ENCODE data around the gene PHF12. TPM values are rescaled to one million over a fixed set of nuclear protein-coding genes. Genes with fewer than 3 reads are reported as not detected.
"Not testable (repeated sequence)": the region's sequence is repeated elsewhere in the genome, so short reads cannot be mapped to it uniquely, and the experiment has no call there.

Gene PHF12
- total and polyA plus RNA-seq, 2 of the 8 experiments (the other 6 are each of a cell fraction or from before 2014, with no cell fraction given) = 38.8 to 65.7 TPM

GRCh38 chr17:28877150-28877711 is 74.1 kb downstream of the PHF12 start:
- H3K9me3 ChIP-seq (ENCODE audit: insufficient read depth in 2 of 2, low read depth in 1 of 2, low read length in 1 of 2); H3K4me1 ChIP-seq (replicated peaks in 1 of 4; ENCODE audit: control insufficient read depth in 3 of 4, insufficient read depth in 4 of 4, low read length in 3 of 4); H3K27ac ChIP-seq (ENCODE audit: low read depth, low read length); H4K5ac ChIP-seq (ENCODE audit: insufficient read length, low read depth, low read length); FAIRE-seq; H4K91ac ChIP-seq (replicated peaks; ENCODE audit: insufficient read length, low read length); H3K14ac ChIP-seq (ENCODE audit: insufficient read length); H3K4me3 ChIP-seq (ENCODE audit: extremely low read depth in 1 of 4, insufficient read depth in 2 of 4, low read depth in 3 of 4, low read length in 4 of 4); H2AFZ ChIP-seq (ENCODE audit: low read length); H3K27me3 ChIP-seq (replicated peaks in 1 of 4; ENCODE audit: control insufficient read depth in 3 of 4, extremely low read depth in 1 of 4, insufficient read depth in 3 of 4, low read length in 3 of 4); H2BK5ac ChIP-seq (ENCODE audit: low read depth, low read length); H3K4ac ChIP-seq (replicated peaks; ENCODE audit: insufficient read length, low read depth, low read length); DNase-seq (ENCODE audit: low read depth in 1 of 2, low spot score in 2 of 2); H2BK120ac ChIP-seq (replicated peaks; ENCODE audit: low read depth, low read length); H4K20me1 ChIP-seq (replicated peaks in 1 of 2; ENCODE audit: control insufficient read depth in 1 of 2, insufficient read depth in 2 of 2, low read length in 2 of 2); H2BK20ac ChIP-seq (ENCODE audit: low read length); H3K23ac ChIP-seq (ENCODE audit: insufficient read length); H2BK12ac ChIP-seq (ENCODE audit: low read depth, low read length); H4K8ac ChIP-seq (ENCODE audit: extremely low read depth, insufficient read depth, low read length); H3K79me1 ChIP-seq (ENCODE audit: low read depth, low read length); H3K79me2 ChIP-seq (ENCODE audit: control insufficient read depth in 1 of 2, insufficient read depth in 2 of 2, low read length in 2 of 2); H3K18ac ChIP-seq (ENCODE audit: extremely low read depth, low read length); H2AK5ac ChIP-seq (ENCODE audit: low read depth, low read length); H3K23me2 ChIP-seq (ENCODE audit: low read depth, low read length); H3K56ac ChIP-seq (replicated peaks; ENCODE audit: insufficient read length, low read depth, low read length); H2BK15ac ChIP-seq (ENCODE audit: low read length); H3K9ac ChIP-seq (replicated peaks in 1 of 4; ENCODE audit: extremely low read depth in 1 of 4, low read depth in 3 of 4, low read length in 3 of 4); H3K4me2 ChIP-seq (ENCODE audit: insufficient read depth in 1 of 2, low read depth in 2 of 2, low read length in 2 of 2): not testable (repeated sequence)
- H3K36me3 ChIP-seq (ENCODE audit: control insufficient read depth in 2 of 4, insufficient read depth in 4 of 4, low read length in 3 of 4) = peaks cover 9 to 27% (median 19%) of the 10 kb centered on the region in 4 experiments; a peak in 6 of 8 replicates
- TF ChIP-seq CEBPB (IDR thresholded peaks at IDR 0.05; ENCODE audit: low read depth, low read length) = peak; percentile 21; the same call in 1 of the 2 replicates
- ChIA-PET CTCF (ENCODE audit: partially characterized antibody) (interaction anchor here (0.9 to 5.7 kb wide), 4 partner anchors 25 to 147 kb away, joined by 4 to 73 read pairs (median 17); partner anchors contain the start of gene DHRS13), POLR2A (ENCODE audit: partially characterized antibody) (interaction anchor here (1.0 kb wide), 1 partner anchor 173 kb away, joined by 3 read pairs; no protein-coding TSS in a partner anchor)
- WGBS, 2 experiments (ENCODE audit: extremely low coverage in 1 of 2, insufficient coverage in 1 of 2, insufficient read length in 1 of 2, insufficient replicate concordance in 2 of 2, low coverage in 1 of 2, low lambda C conversion rate in 2 of 2, missing lambda C conversion rate in 1 of 2) = 85% methylated on average over 5 of the region's 6 CpGs; no CpG with 5 or more reads in 1 of the 2 experiments
